DOHH2 (cell line): ENCODE data around the gene CCNL2.

Experiments
- CTCF ChIP-seq: fragments of 200-600 bp; sonication (generic); IDR thresholded peaks from one replicate; pipeline ENCODE4 v1.5.1; 2014; ENCODE audit warnings: antibody characterized with exemption, mild to moderate bottlenecking, low read depth, low read length; ENCODE audit not compliant: poor library complexity, severe bottlenecking
- EZH2phosphoT487 ChIP-seq: fragments of 200-600 bp; sonication (generic); IDR thresholded peaks from 2 replicates; pipeline ENCODE4 v1.6.1; 2017; ENCODE audit warnings: borderline replicate concordance, mild to moderate bottlenecking, antibody characterized with exemption, low read length, moderate library complexity, mixed read lengths

GRCh38 chr1:1438531-1439381 lies 39.6 kb upstream of the CCNL2 start:
- TF ChIP-seq CTCF (no peak), EZH2phosphoT487 (no peak)
